Glomerular visceral epithelial cell (primary cell): ENCODE results near the gene NTRK3.
A peak's percentile ranks its signal among the peaks of the same experiment; 100 is the strongest.

ENCODE experiments used
- DNase-seq: peaks from one replicate; pipeline ENCODE4 v3.0.0-alpha.2; 2016; ENCODE audit errors: extremely low spot score

The NTRK3 gene

GRCh38 chr15:88257311-88258092, 963 bp upstream of the NTRK3 start:
- DNase-seq, result no peak

- DNase-seq, result peak; percentile 52
Observed at GRCh38 chr15:88255484-88256278, 858 bp downstream of the NTRK3 start.

GRCh38 chr15:88255087-88255483, 1.5 kb downstream of the NTRK3 start:
- DNase-seq, result no peak

GRCh38 chr15:88252441-88252840, 4.1 kb downstream of the NTRK3 start:
- DNase-seq, result no peak

GRCh38 chr15:88250826-88251225, 5.7 kb downstream of the NTRK3 start:
- DNase-seq, result no peak

- no peak for DNase-seq
Observed at GRCh38 chr15:88249220-88249619, 7.3 kb downstream of the NTRK3 start.

GRCh38 chr15:88247914-88248313, 8.6 kb downstream of the NTRK3 start:
- DNase-seq, result peak; percentile 35

- peak; percentile 80 for DNase-seq
Observed at GRCh38 chr15:88246666-88247446, 9.7 kb downstream of the NTRK3 start.

- no peak for DNase-seq
Observed at GRCh38 chr15:88246081-88246480, 10.5 kb downstream of the NTRK3 start.

- DNase-seq, result peak; percentile 46
Observed at GRCh38 chr15:88243895-88244787, 12.4 kb downstream of the NTRK3 start.

GRCh38 chr15:88242586-88243555, 13.7 kb downstream of the NTRK3 start:
- DNase-seq, result no peak

- DNase-seq, result no peak
Observed at GRCh38 chr15:88241461-88241860, 15.1 kb downstream of the NTRK3 start.

- no peak for DNase-seq
Observed at GRCh38 chr15:88241060-88241459, 15.5 kb downstream of the NTRK3 start.

GRCh38 chr15:88239594-88239993, 16.9 kb downstream of the NTRK3 start:
- no peak for DNase-seq

- no peak for DNase-seq
Observed at GRCh38 chr15:88238618-88239430, 17.7 kb downstream of the NTRK3 start.

- DNase-seq, result no peak
Observed at GRCh38 chr15:88234711-88235110, 21.8 kb downstream of the NTRK3 start.

GRCh38 chr15:88233921-88234320, 22.6 kb downstream of the NTRK3 start:
- no peak for DNase-seq

GRCh38 chr15:88232771-88233201, 23.8 kb downstream of the NTRK3 start:
- DNase-seq, result peak; percentile 24
